ENCODE measurements around the gene C22orf31.

Gene C22orf31

DNA sequence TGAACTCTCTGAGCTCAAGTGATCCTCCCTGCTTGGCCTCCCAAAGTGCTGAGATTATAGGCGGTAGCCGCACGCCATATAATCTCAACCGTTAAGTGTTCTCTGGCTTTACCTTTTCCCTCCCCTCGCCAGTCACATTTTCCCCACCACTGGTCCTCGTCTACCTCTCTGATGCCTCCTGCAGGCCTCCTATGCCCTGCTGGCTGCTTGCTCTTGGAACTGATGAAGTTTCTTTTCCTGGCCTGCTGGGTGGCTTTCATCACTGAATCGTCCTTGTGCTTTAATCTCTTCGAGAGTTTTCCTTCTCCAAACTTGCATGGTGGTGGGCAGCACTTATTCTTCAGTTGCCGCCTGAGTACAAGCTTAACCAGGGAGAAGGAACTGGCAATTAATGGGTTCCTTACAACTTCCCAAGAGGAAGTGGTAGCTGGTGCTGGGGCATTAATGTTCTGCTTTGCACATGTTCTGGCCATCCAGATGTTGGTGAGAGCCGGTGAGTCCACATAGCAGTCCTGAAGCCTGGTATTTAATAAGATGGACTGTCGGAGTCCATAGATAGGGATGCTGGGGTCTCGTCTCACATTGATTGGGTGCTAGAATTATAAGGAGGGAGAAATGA, 1.3 kb downstream of the C22orf31 start:
- no peak overlapping the region for H3K4me2 ChIP-seq
- no peak overlapping the region for H3K9ac ChIP-seq

GRCh38 chr22:29056472-29056871, 5.2 kb downstream of the C22orf31 start:
- no peak for TF ChIP-seq Cebpa-rat (IDR thresholded peaks at IDR 0.05)
- H3K4me3 ChIP-seq: no peak overlapping the region
- no peak overlapping the region for H3K4me2 ChIP-seq
- H3K9me3 ChIP-seq: no peaks in the 10 kb centered on the region
- no peaks in the 10 kb centered on the region for H3K36me3 ChIP-seq
- peaks cover 29% of the 10 kb centered on the region for H3K4me1 ChIP-seq
- H4K20me1 ChIP-seq: peaks cover 10% of the 10 kb centered on the region; the same call in 1 of the 2 replicates
- no peak overlapping the region for H3K27ac ChIP-seq
- no peak overlapping the region for H3K9ac ChIP-seq
- no peaks in the 10 kb centered on the region for H3K27me3 ChIP-seq

More for the DNA sequence above, 1.3 kb downstream of the C22orf31 start:
- Histone ChIP-seq H4K20me1 (no peaks in the 10 kb centered on the region), H3K9me3 (no peaks in the 10 kb centered on the region), H3K36me3 (no peaks in the 10 kb centered on the region), H3K4me3 (no peak overlapping the region), H3K27me3 (no peaks in the 10 kb centered on the region), H3K27ac (no peak overlapping the region), H3K4me1 (peaks cover 19% of the 10 kb centered on the region)
- TF ChIP-seq Cebpa-rat (IDR thresholded peaks at IDR 0.05): no peak

- Histone ChIP-seq H3K27ac (no peak overlapping the region), H3K27me3 (no peaks in the 10 kb centered on the region), H3K36me3 (peaks cover 11% of the 10 kb centered on the region; the same call in 1 of the 2 replicates), H3K4me3 (no peak overlapping the region), H3K4me2 (peak overlapping the region; percentile 52), H3K4me1 (peaks cover 22% of the 10 kb centered on the region), H4K20me1 (peaks cover 10% of the 10 kb centered on the region; the same call in 1 of the 2 replicates), H3K9ac (no peak overlapping the region), H3K9me3 (no peaks in the 10 kb centered on the region)
- no peak for TF ChIP-seq Cebpa-rat (IDR thresholded peaks at IDR 0.05)
Measured at GRCh38 chr22:29055192-29055830, 6.3 kb downstream of the C22orf31 start.

- H3K4me1 ChIP-seq: peaks cover 22% of the 10 kb centered on the region
- no peaks in the 10 kb centered on the region for H3K9me3 ChIP-seq
- H3K9ac ChIP-seq: no peak overlapping the region
- no peak for TF ChIP-seq Cebpa-rat (IDR thresholded peaks at IDR 0.05)
- H4K20me1 ChIP-seq: peaks cover 10% of the 10 kb centered on the region; the same call in 1 of the 2 replicates
- no peak overlapping the region for H3K4me2 ChIP-seq
- no peak overlapping the region for H3K27ac ChIP-seq
- H3K27me3 ChIP-seq: no peaks in the 10 kb centered on the region
- peaks cover 21% of the 10 kb centered on the region for H3K36me3 ChIP-seq
- no peak overlapping the region for H3K4me3 ChIP-seq
Measured at GRCh38 chr22:29054251-29054767, 7.3 kb downstream of the C22orf31 start.

GRCh38 chr22:29053048-29053702, 8.5 kb downstream of the C22orf31 start:
- Histone ChIP-seq H3K4me2 (no peak overlapping the region), H3K9ac (no peak overlapping the region), H3K36me3 (peaks cover 32% of the 10 kb centered on the region)

GRCh38 chr22:29050457-29050856, 11.2 kb downstream of the C22orf31 start:
- Histone ChIP-seq H3K27ac (no peak overlapping the region), H4K20me1 (peaks cover 10% of the 10 kb centered on the region; the same call in 1 of the 2 replicates), H3K4me3 (no peak overlapping the region), H3K4me1 (peaks cover 14% of the 10 kb centered on the region), H3K9me3 (no peaks in the 10 kb centered on the region), H3K36me3 (peaks cover 59% of the 10 kb centered on the region), H3K27me3 (no peaks in the 10 kb centered on the region), H3K4me2 (no peak overlapping the region), H3K9ac (no peak overlapping the region)
- TF ChIP-seq Cebpa-rat (IDR thresholded peaks at IDR 0.05): no peak

More at GRCh38 chr22:29053048-29053702, 8.5 kb downstream of the C22orf31 start:
- no peak for TF ChIP-seq Cebpa-rat (IDR thresholded peaks at IDR 0.05)
- Histone ChIP-seq H3K27ac (no peak overlapping the region), H3K4me3 (no peak overlapping the region), H3K27me3 (no peaks in the 10 kb centered on the region), H3K4me1 (peaks cover 22% of the 10 kb centered on the region), H4K20me1 (peaks cover 10% of the 10 kb centered on the region; the same call in 1 of the 2 replicates), H3K9me3 (no peaks in the 10 kb centered on the region)

GRCh38 chr22:29049655-29050263, 11.9 kb downstream of the C22orf31 start:
- Histone ChIP-seq H3K4me2 (no peak overlapping the region), H3K4me1 (peaks cover 7% of the 10 kb centered on the region; the same call in 1 of the 2 replicates), H4K20me1 (peaks cover 8% of the 10 kb centered on the region; the same call in 1 of the 2 replicates), H3K4me3 (no peak overlapping the region), H3K27ac (no peak overlapping the region), H3K9me3 (no peaks in the 10 kb centered on the region), H3K36me3 (peaks cover 66% of the 10 kb centered on the region), H3K27me3 (no peaks in the 10 kb centered on the region), H3K9ac (no peak overlapping the region)
- TF ChIP-seq Cebpa-rat (IDR thresholded peaks at IDR 0.05): no peak

- Histone ChIP-seq H3K9me3 (no peaks in the 10 kb centered on the region), H3K9ac (no peak overlapping the region), H3K27me3 (no peaks in the 10 kb centered on the region), H3K4me3 (no peak overlapping the region), H3K4me2 (no peak overlapping the region), H4K20me1 (peaks cover under 1% of the 10 kb centered on the region; the same call in 1 of the 2 replicates), H3K4me1 (no peaks in the 10 kb centered on the region), H3K36me3 (peaks cover 73% of the 10 kb centered on the region), H3K27ac (no peak overlapping the region)
- no peak for TF ChIP-seq Cebpa-rat (IDR thresholded peaks at IDR 0.05)
Measured at GRCh38 chr22:29048822-29049654, 12.6 kb downstream of the C22orf31 start.
